ENCODE data around the gene KCNQ1. TPM values are rescaled to one million over a fixed set of nuclear protein-coding genes. Genes with fewer than 3 reads are reported as not detected.

Gene KCNQ1
- total RNA-seq, 1 donor from 2014 or later, result 0.16 TPM

GRCh38 chr11:2448661-2449547 lies 4.1 kb downstream of the KCNQ1 start:
- no peak for TF ChIP-seq CTCF (IDR thresholded peaks at IDR 0.05)
- H3K36me3 Mint-ChIP-seq (ENCODE audit: unreplicated experiment), result peaks cover 2% of the 10 kb centered on the region
- no peak for DNase-seq (ENCODE audit: extremely low spot score, unreplicated experiment)

GRCh38 chr11:2449548-2450320 lies 4.9 kb downstream of the KCNQ1 start:
- Mint-ChIP-seq H3K27me3 (ENCODE audit: unreplicated experiment) (peaks cover 30% of the 10 kb centered on the region), H3K9me3 (ENCODE audit: unreplicated experiment) (no peaks in the 10 kb centered on the region), H3K27ac (ENCODE audit: unreplicated experiment) (no peak overlapping the region)

More at GRCh38 chr11:2448661-2449547, 4.1 kb downstream of the KCNQ1 start:
- Mint-ChIP-seq H3K4me3 (ENCODE audit: unreplicated experiment) (no peak overlapping the region), H3K27me3 (ENCODE audit: unreplicated experiment) (peaks cover 26% of the 10 kb centered on the region), H3K27ac (ENCODE audit: unreplicated experiment) (no peak overlapping the region), H3K9me3 (ENCODE audit: unreplicated experiment) (no peaks in the 10 kb centered on the region), H3K4me1 (ENCODE audit: unreplicated experiment) (no peaks in the 10 kb centered on the region)

GRCh38 chr11:2450321-2451041 lies 5.7 kb downstream of the KCNQ1 start:
- no peaks in the 10 kb centered on the region for H3K4me1 Mint-ChIP-seq (ENCODE audit: unreplicated experiment)
- no peak overlapping the region for H3K4me3 Mint-ChIP-seq (ENCODE audit: unreplicated experiment)
- H3K27ac Mint-ChIP-seq (ENCODE audit: unreplicated experiment), result no peak overlapping the region
- H3K27me3 Mint-ChIP-seq (ENCODE audit: unreplicated experiment), result peaks cover 32% of the 10 kb centered on the region
- H3K36me3 Mint-ChIP-seq (ENCODE audit: unreplicated experiment), result no peaks in the 10 kb centered on the region
- no peak for DNase-seq (ENCODE audit: extremely low spot score, unreplicated experiment)
- peaks cover 3% of the 10 kb centered on the region for H3K9me3 Mint-ChIP-seq (ENCODE audit: unreplicated experiment)
- TF ChIP-seq CTCF (IDR thresholded peaks at IDR 0.05), result no peak

More at GRCh38 chr11:2449548-2450320, 4.9 kb downstream of the KCNQ1 start:
- TF ChIP-seq CTCF (IDR thresholded peaks at IDR 0.05), result no peak
- no peak overlapping the region for H3K4me3 Mint-ChIP-seq (ENCODE audit: unreplicated experiment)
- H3K4me1 Mint-ChIP-seq (ENCODE audit: unreplicated experiment), result no peaks in the 10 kb centered on the region
- no peak for DNase-seq (ENCODE audit: extremely low spot score, unreplicated experiment)
- H3K36me3 Mint-ChIP-seq (ENCODE audit: unreplicated experiment), result peaks cover 2% of the 10 kb centered on the region

GRCh38 chr11:2451336-2451735 lies 6.5 kb downstream of the KCNQ1 start:
- Mint-ChIP-seq H3K27me3 (ENCODE audit: unreplicated experiment) (peaks cover 37% of the 10 kb centered on the region), H3K4me3 (ENCODE audit: unreplicated experiment) (no peak overlapping the region), H3K9me3 (ENCODE audit: unreplicated experiment) (peaks cover 6% of the 10 kb centered on the region), H3K36me3 (ENCODE audit: unreplicated experiment) (no peaks in the 10 kb centered on the region), H3K4me1 (ENCODE audit: unreplicated experiment) (no peaks in the 10 kb centered on the region), H3K27ac (ENCODE audit: unreplicated experiment) (no peak overlapping the region)
- no peak for TF ChIP-seq CTCF (IDR thresholded peaks at IDR 0.05)
- DNase-seq (ENCODE audit: extremely low spot score, unreplicated experiment), result no peak

Data from osteocyte (in vitro differentiated cells).